GM21423 (cell line): ENCODE data around the gene ERMP1.

ENCODE experiments used
- ATAC-seq: cut with Tn5 transposase; IDR thresholded peaks from one replicate; pipeline ENCODE4 v1.9.1; 2021; ENCODE audit warnings: mild to moderate bottlenecking, moderate library complexity; ENCODE audit not compliant: unreplicated experiment

Gene ERMP1

GRCh38 chr9:5857928-5858327, 25.0 kb upstream of the ERMP1 start:
- ATAC-seq = no peak

GRCh38 chr9:5854063-5854790, 21.3 kb upstream of the ERMP1 start:
- no peak for ATAC-seq

GRCh38 chr9:5853617-5854016, 20.7 kb upstream of the ERMP1 start:
- ATAC-seq = no peak

GRCh38 chr9:5852987-5853386, 20.1 kb upstream of the ERMP1 start:
- ATAC-seq = no peak

- peak; percentile 84 for ATAC-seq
Measured at GRCh38 chr9:5851445-5851844, 18.5 kb upstream of the ERMP1 start.

DNA sequence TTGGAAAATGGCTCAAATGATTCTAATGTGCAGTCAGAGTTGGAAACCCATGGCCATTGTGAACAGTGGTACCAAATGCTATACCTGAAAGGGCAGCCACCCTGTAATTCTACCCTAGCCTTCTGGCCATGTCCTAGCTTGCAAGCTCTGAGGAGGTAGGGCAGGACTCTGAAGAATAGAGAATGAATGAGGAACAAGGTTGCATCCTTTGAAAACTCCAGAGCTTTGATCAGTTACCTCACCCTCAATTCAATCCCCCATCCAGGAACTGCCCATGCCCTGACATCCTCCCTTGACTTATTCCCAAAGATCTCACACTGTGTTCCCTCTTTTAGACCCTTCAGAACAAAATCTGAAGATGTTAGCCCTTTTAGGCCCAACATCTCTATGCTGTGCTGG, 17.8 kb upstream of the ERMP1 start:
- ATAC-seq = no peak

GRCh38 chr9:5848372-5848882, 15.5 kb upstream of the ERMP1 start:
- no peak for ATAC-seq

DNA sequence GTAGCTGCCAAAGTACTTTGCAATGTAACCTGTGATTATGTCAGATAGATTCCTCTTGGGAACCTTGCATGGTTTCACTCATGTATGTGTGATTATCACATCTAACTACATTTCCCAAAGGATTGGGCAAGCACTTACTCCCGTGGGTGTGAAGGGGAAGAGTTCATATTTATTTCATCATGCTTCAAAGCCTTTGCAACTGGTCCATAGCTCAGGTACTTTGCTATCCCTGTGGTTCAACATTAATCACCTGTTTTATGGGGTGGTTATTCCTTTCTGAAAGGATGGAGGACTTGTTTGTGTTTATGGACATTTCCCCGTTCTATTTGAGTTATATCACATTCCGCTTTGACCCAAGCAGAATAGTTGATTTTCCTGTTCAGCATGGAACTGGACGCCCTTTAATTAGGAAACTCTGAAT, 13.6 kb upstream of the ERMP1 start:
- ATAC-seq = no peak

GRCh38 chr9:5846096-5846495, 13.2 kb upstream of the ERMP1 start:
- ATAC-seq = no peak

DNA sequence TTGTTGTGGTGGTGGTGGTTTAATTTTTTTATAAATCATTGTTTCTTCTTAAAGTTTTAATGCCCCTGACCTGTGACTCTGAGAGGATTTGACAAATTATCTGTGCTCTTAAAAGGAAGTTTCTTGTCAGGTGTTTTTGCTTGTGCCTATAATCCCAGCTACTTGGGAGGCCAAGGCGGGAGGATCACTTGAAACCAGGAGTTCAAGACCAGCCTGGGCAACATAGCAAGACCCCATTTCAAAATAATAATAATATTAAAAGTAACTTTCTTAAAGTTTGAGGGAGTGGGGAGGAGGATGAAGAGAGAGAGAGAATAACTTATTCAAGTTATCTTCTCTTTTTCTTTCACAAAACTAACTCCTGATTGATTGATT, 12.2 kb upstream of the ERMP1 start:
- no peak for ATAC-seq

DNA sequence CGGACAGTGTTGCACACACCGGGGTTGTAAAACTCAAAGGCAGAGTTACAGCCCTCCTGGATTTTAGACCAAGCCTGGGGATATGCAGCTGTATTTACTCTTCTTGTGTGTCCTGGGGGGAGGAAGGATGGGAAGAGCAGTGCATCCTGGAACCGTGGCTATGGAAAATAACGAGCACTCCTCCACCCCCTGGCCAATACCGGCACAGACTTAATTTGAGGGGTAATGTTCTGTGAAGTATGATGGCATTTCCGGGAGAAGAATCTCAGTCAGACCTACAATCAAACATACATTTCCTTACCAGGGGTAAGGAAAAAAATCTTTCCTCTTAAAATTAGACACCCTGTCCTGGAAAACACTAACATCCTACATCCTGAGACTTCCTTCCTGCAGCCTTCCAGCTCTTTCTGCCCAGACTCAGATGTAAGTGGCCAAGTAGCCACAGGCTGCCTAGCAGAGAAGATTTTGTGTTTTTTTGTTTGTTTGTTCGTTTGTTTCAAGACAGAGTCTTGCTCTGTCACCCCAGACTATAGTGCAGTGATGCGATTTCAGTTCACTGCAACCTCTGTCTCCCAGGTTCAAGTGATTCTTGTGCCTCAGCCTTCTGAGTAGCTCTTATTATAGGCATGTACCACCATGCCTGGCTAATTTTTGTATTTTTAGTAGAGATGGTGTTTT, 11.0 kb upstream of the ERMP1 start:
- ATAC-seq = no peak

DNA sequence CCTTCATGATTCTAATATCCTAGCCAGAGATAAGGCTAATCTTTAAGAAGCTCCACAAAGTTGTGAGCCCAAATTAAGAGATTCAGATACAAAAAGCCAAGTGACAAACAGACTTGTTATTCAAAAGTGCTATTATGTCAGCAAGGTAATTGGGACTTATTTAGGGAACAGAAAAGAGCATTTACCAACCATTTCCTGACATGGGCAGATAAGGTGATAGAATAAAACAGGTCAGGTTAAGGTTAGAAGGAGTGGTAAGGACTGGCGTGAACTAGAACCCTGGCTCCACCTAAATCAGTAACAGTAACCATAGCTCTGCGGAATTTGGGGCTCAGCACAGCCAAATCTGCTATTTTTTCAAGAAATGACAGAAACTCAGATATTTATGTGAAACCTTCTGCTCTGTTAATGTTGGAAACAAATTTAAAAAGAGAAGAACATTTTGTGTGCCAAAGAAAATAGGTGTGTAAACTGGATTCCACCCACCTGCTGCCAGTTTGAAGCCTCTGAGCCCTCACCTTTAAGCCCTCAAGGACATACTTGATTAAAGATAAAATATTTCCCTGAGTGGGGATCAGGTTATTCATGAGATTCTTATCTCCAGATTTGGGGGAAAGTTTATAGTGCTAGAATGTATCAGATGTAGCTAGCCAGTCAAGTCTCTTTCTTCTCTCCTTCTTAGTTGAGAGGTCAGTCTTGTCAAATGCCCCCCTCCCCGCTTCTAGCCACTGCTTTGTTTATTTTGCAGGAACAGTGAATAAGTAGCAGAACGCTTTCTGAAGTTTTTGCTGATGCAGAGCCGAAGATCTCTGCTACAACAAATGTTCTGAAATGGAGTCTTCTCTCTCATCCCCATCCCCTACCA, 10.2 kb upstream of the ERMP1 start:
- no peak for ATAC-seq

DNA sequence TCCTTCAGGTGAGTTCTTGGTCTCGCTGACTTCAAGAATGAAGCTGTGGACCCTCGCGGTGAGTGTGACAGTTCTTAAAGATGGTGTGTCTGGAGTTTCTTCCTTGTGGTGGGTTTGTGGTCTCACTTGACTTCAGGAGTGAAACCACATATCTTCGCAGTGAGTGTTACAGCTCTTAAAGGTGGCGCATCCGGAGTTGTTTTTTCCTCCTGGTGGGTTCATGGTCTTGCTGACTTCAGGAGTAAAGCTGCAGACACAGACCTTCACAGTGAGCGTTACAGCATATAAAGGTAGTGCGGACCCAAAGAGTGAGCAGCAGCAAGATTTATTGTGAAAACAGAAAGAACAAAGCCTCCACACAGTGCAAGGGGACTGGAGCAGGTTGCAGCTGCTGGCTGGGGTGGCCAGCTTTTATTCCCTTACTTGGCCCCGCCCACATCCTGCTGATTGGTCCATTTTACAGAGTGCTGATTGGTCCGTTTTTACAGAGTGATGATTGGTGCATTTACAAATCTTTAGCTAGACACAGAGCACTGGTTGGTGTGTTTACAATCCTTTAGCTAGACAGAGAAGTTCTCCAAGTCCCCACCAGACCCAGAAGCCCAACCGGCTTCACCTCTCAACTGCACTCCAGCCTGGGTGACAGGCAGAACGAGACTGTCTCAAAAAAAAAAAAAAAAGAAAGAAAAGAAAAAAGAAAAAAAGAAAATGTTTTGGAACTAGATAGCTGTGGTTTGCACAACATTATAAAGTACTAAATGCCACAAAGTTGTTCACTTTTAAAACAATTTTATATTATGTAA, 9.1 kb upstream of the ERMP1 start:
- no peak for ATAC-seq

- no peak for ATAC-seq
Measured at GRCh38 chr9:5840788-5841187, 7.9 kb upstream of the ERMP1 start.

GRCh38 chr9:5839572-5839902, 6.6 kb upstream of the ERMP1 start:
- no peak for ATAC-seq

DNA sequence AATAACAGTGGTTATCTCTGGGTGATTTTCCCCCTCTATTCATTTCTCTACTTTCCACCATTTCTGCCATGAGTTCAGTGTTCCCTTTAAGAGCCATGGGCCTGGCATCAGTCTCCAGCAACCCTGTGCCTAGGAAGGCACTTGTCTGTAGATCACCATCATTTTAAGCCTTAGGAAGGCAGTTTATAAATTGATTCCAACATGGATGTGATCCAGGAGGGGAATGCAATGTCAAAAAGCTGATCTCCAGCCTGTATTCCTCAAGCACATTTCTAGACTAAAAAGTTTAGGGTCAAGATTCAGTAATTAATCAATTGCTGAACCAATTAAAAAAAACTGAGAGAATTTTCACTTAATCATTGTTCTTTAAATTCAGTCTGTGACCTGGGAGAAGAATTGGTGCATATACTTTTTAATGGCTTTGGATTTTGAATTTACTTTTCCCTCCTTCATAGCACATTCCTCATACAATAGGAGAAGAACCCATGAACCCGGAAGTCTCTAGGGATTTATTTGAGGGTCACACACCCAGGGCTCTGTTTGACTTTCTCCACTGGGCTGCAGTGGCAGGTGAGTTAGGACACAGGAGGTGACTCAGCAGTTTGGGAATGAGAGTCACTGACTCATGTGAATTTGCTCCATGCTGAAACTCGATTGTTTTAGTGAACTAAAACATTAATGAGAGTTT, 6.1 kb upstream of the ERMP1 start:
- no peak for ATAC-seq

- ATAC-seq = no peak
Measured at GRCh38 chr9:5835808-5836207, 2.9 kb upstream of the ERMP1 start.

- no peak for ATAC-seq
Measured at GRCh38 chr9:5834214-5834613, 1.3 kb upstream of the ERMP1 start.

- ATAC-seq = no peak
Measured at GRCh38 chr9:5832071-5832537, 813 bp downstream of the ERMP1 start.
